Measurements from ENCODE around the gene SAPCD2.

GRCh38 chr9:137035937-137036336 lies 34.4 kb downstream of the SAPCD2 start:
- TF ChIP-seq NRF1 (IDR thresholded peaks at IDR 0.05; ENCODE audit: low read depth, low read length) (no peak), EP300 (IDR thresholded peaks at IDR 0.05; ENCODE audit: borderline replicate concordance in 1 of 2, low read depth in 2 of 2, low read length in 2 of 2) (no peak), CTCF (IDR thresholded peaks at IDR 0.05; ENCODE audit: control extremely low read depth in 1 of 3, insufficient read depth in 1 of 3, low read depth in 1 of 3, low read length in 3 of 3) (no peak), FOSL1 (IDR thresholded peaks at IDR 0.05; ENCODE audit: insufficient read depth, low read depth, low read length) (no peak), USF2 (IDR thresholded peaks at IDR 0.05; ENCODE audit: low read length) (no peak), EZH2 (IDR thresholded peaks at IDR 0.05; ENCODE audit: low read depth, low read length, severe bottlenecking) (no peak), CEBPB (IDR thresholded peaks at IDR 0.05; ENCODE audit: low read depth, low read length) (no peak), CBX5 (IDR thresholded peaks at IDR 0.05; ENCODE audit: low read depth, low read length) (no peak), POLR2A (IDR thresholded peaks at IDR 0.05; ENCODE audit: control extremely low read depth in 1 of 2, low read depth in 2 of 2, low read length in 2 of 2) (no peak), BRCA1 (IDR thresholded peaks at IDR 0.05; ENCODE audit: low read depth, low read length) (no peak), MAFK (IDR thresholded peaks at IDR 0.05; ENCODE audit: low read depth, low read length) (no peak), GABPA (IDR thresholded peaks at IDR 0.05; ENCODE audit: borderline replicate concordance, insufficient read depth, low read length) (no peak), SIRT6 (IDR thresholded peaks at IDR 0.05; ENCODE audit: low read length) (no peak)
